IMR-90 (cell line): Measurements from ENCODE around the gene NRG4. TPM values are rescaled to one million over a fixed set of nuclear protein-coding genes. Genes with fewer than 3 reads are reported as not detected.

Experiments
- ATAC-seq: fragments of 200-7000 bp; cut with Tn5 transposase; 2 replicates; pipeline ENCODE4 v1.9.1; 2020; ENCODE audit warnings: low read depth, mild to moderate bottlenecking, moderate library complexity
- BruUV-seq: library from RNA; stranded (reverse); fragments of 400-500 nt; replicated peaks from 2 replicates; lab custom pipeline; 2021; lab: Mats Ljungman, UMichigan
- CTCF ChIA-PET: fragments of 300-600 bp; formaldehyde crosslinking; extraction: SDS; loops from one replicate; lab custom pipeline; 2021; ENCODE audit warnings: antibody characterized with exemption; lab: Yijun Ruan, JAX
- POLR2A ChIA-PET: fragments of 300-600 bp; sonication (Branson Sonifier 250); formaldehyde crosslinking; loops from one replicate; lab custom pipeline; 2022; ENCODE audit warnings: antibody characterized with exemption; ENCODE audit not compliant: unreplicated experiment; lab: Charles Lee
- DNase-seq: peaks from one replicate; pipeline ENCODE4 v3.0.0; 2013
- H2AFZ ChIP-seq: replicated peaks from 2 replicates; pipeline ENCODE3; 2013; ENCODE audit warnings: low read length, mild to moderate bottlenecking; ENCODE audit not compliant: poor library complexity
- H2AK5ac ChIP-seq: 2 replicates; pipeline ENCODE4 v1.6.1; 2013; ENCODE audit warnings: low read depth, low read length, inconsistent platforms
- H2AK9ac ChIP-seq: replicated peaks from 2 replicates; pipeline ENCODE3; 2013; ENCODE audit warnings: mild to moderate bottlenecking, low read depth, low read length, moderate library complexity; ENCODE audit not compliant: poor library complexity
- H2BK120ac ChIP-seq: 2 replicates; pipeline ENCODE4 v1.6.1; 2013; ENCODE audit warnings: low read depth, low read length, inconsistent platforms
- H2BK15ac ChIP-seq: 3 replicates; pipeline ENCODE4 v1.6.1; 2013; ENCODE audit warnings: low read depth, low read length, inconsistent platforms
- H2BK20ac ChIP-seq: 2 replicates; pipeline ENCODE4 v1.6.1; 2013; ENCODE audit warnings: low read depth, mild to moderate bottlenecking, inconsistent platforms, low read length, moderate library complexity
- H2BK5ac ChIP-seq: 2 replicates; pipeline ENCODE4 v1.6.1; 2013; ENCODE audit warnings: mild to moderate bottlenecking, low read depth, low read length, inconsistent platforms; ENCODE audit not compliant: poor library complexity, severe bottlenecking
- H3K14ac ChIP-seq: replicated peaks from 2 replicates; pipeline ENCODE4 v1.6.1; 2013; ENCODE audit warnings: low read depth, low read length, inconsistent platforms
- H3K18ac ChIP-seq: 2 replicates; pipeline ENCODE4 v1.6.1; 2013; ENCODE audit warnings: low read depth, low read length, control low read depth
- H3K23ac ChIP-seq: 2 replicates; pipeline ENCODE4 v1.6.1; 2013; ENCODE audit warnings: low read depth, low read length, inconsistent platforms
- H3K27ac ChIP-seq: 2 replicates; pipeline ENCODE4 v1.5.1; 2013; ENCODE audit warnings: mild to moderate bottlenecking, control low read depth, low read length; ENCODE audit not compliant: insufficient read depth
- H3K27me3 ChIP-seq: 2 replicates; pipeline ENCODE4 v1.6.1; 2013; ENCODE audit warnings: low read length; ENCODE audit not compliant: control insufficient read depth, insufficient read depth
- H3K36me3 ChIP-seq: 2 replicates; pipeline ENCODE4 v1.6.1; 2013; ENCODE audit warnings: low read length, mixed read lengths; ENCODE audit not compliant: control insufficient read depth, insufficient read depth
- H3K4ac ChIP-seq: 2 replicates; pipeline ENCODE4 v1.6.1; 2013; ENCODE audit warnings: low read depth, low read length, inconsistent platforms
- H3K4me1 ChIP-seq: 2 replicates; pipeline ENCODE4 v1.6.1; 2013; ENCODE audit warnings: low read length, mixed read lengths; ENCODE audit not compliant: control insufficient read depth, insufficient read depth
- H3K4me2 ChIP-seq: 2 replicates; pipeline ENCODE4 v1.6.1; 2013; ENCODE audit warnings: low read depth, mild to moderate bottlenecking, control low read depth, low read length, moderate library complexity
- H3K4me3 ChIP-seq: 2 replicates; pipeline ENCODE4 v1.5.1; 2013; ENCODE audit warnings: low read depth, mild to moderate bottlenecking, control low read depth, low read length, moderate library complexity; ENCODE audit not compliant: insufficient read depth
- H3K56ac ChIP-seq: 2 replicates; pipeline ENCODE4 v1.6.1; 2013; ENCODE audit warnings: low read length, inconsistent platforms; ENCODE audit not compliant: insufficient read depth; ENCODE audit errors: extremely low read depth
- H3K79me1 ChIP-seq, 2 experiments: 2 replicates each; pipeline ENCODE4 v1.6.1; 2013; ENCODE audit warnings: low read length in 2 of 2, inconsistent platforms in 1 of 2, low read depth in 1 of 2
- H3K9ac ChIP-seq: 2 replicates; pipeline ENCODE4 v1.6.1; 2013; ENCODE audit warnings: low read depth, low read length, control low read depth
- H3K9me1 ChIP-seq: 2 replicates; pipeline ENCODE4 v1.6.1; 2013; ENCODE audit warnings: low read length, inconsistent platforms; ENCODE audit not compliant: insufficient read depth
- H3K9me3 ChIP-seq: 2 replicates; pipeline ENCODE4 v1.6.1; 2013; ENCODE audit warnings: low read length; ENCODE audit not compliant: control insufficient read depth, insufficient read depth
- H4K20me1 ChIP-seq: 2 replicates; pipeline ENCODE4 v1.6.1; 2013; ENCODE audit warnings: low read length, inconsistent platforms; ENCODE audit not compliant: insufficient read depth
- H4K5ac ChIP-seq: 2 replicates; pipeline ENCODE4 v1.6.1; 2013; ENCODE audit warnings: mild to moderate bottlenecking, low read depth, low read length, control low read depth
- H4K8ac ChIP-seq, 2 experiments: 2 replicates each; pipeline ENCODE4 v1.6.1; 2013; ENCODE audit warnings: low read depth in 2 of 2, low read length in 2 of 2, control low read depth in 1 of 2, inconsistent platforms in 1 of 2
- H4K91ac ChIP-seq: 2 replicates; pipeline ENCODE4 v1.6.1; 2013; ENCODE audit warnings: low read depth, low read length, inconsistent platforms; ENCODE audit not compliant: insufficient read depth
- BHLHE40 ChIP-seq: fragments of 150-350 bp; IDR thresholded peaks from 2 replicates; pipeline ENCODE4 v1.6.1; 2016; ENCODE audit warnings: mild to moderate bottlenecking, low read depth, low read length
- CEBPB ChIP-seq: IDR thresholded peaks from 2 replicates; pipeline ENCODE4 v1.6.1; 2012; ENCODE audit warnings: low read depth, low read length, improper control_type of control experiment
- CTCF ChIP-seq: conservative IDR thresholded peaks from 2 replicates; pipeline ENCODE4 v1.5.1; 2012; ENCODE audit warnings: mild to moderate bottlenecking, low read depth, low read length, improper control_type of control experiment
- MAFK ChIP-seq: IDR thresholded peaks from 2 replicates; pipeline ENCODE4 v1.6.1; 2012; ENCODE audit warnings: low read depth, low read length, improper control_type of control experiment
- MAZ ChIP-seq: IDR thresholded peaks from 2 replicates; pipeline ENCODE4 v1.6.1; 2012; ENCODE audit warnings: low read depth, mild to moderate bottlenecking, low read length, improper control_type of control experiment, moderate library complexity, borderline replicate concordance
- MXI1 ChIP-seq: IDR thresholded peaks from 2 replicates; pipeline ENCODE4 v1.6.1; 2012; ENCODE audit warnings: low read depth, mild to moderate bottlenecking, low read length, moderate library complexity, borderline replicate concordance
- NFE2L2 ChIP-seq: fragments of 150-350 bp; IDR thresholded peaks from 2 replicates; pipeline ENCODE4 v1.6.1; 2016; ENCODE audit warnings: low read depth, mild to moderate bottlenecking, low read length
- POLR2A ChIP-seq: IDR thresholded peaks from 2 replicates; pipeline ENCODE4 v1.6.1; 2012; ENCODE audit warnings: mild to moderate bottlenecking, low read depth, low read length
- RAD21 ChIP-seq: IDR thresholded peaks from 2 replicates; pipeline ENCODE4 v1.6.1; 2012; ENCODE audit warnings: low read length, improper control_type of control experiment
- RCOR1 ChIP-seq: IDR thresholded peaks from 2 replicates; pipeline ENCODE4 v1.6.1; 2012; ENCODE audit warnings: mild to moderate bottlenecking, low read length, improper control_type of control experiment; ENCODE audit not compliant: insufficient replicate concordance
- RFX5 ChIP-seq: IDR thresholded peaks from 2 replicates; pipeline ENCODE4 v1.8.0; 2012; ENCODE audit warnings: low read depth, mild to moderate bottlenecking, low read length, moderate library complexity
- SMC3 ChIP-seq: fragments of 150-350 bp; IDR thresholded peaks from 2 replicates; pipeline ENCODE4 v1.6.1; 2016; ENCODE audit warnings: low read depth, mild to moderate bottlenecking, antibody characterized with exemption, low read length, moderate library complexity
- USF2 ChIP-seq: fragments of 150-350 bp; IDR thresholded peaks from 2 replicates; pipeline ENCODE4 v1.6.1; 2017; ENCODE audit warnings: mild to moderate bottlenecking, antibody characterized with exemption, low read length, low read depth
- WGBS, 2 experiments: methylation state at CpG; one replicate each; pipeline versions ENCODE4 v1.1.5 to v1.1.7; 2013; ENCODE audit warnings: missing lambda C conversion rate in 2 of 2; ENCODE audit not compliant: insufficient read length in 1 of 2; ENCODE audit errors: extremely low coverage in 2 of 2; 5-methylcytosine and 5-hydroxymethylcytosine counted together
- dilution Hi-C: fragments of 300-500 bp; cut with HindIII; formaldehyde crosslinking; loops from one replicate; pipeline ENCODE4 v1.14.3; 2018; ENCODE audit warnings: low sequenced_read_pairs; ENCODE audit not compliant: unreplicated experiment
- in situ Hi-C: fragments of 300-500 bp; cut with MboI; formaldehyde crosslinking; loops from 3 replicates; pipeline ENCODE4 v1.14.3; 2019; ENCODE audit warnings: low sequenced_read_pairs, inconsistent platforms, mixed read lengths
- intact Hi-C: fragments of 100-400 bp; cut with micrococcal nuclease; formaldehyde crosslinking; loops from 2 replicates; pipeline ENCODE4 v1.10.0; 2022
- polyA plus RNA-seq, 3 experiments: library from polyadenylated mRNA; depleted of rRNA; stranded (reverse); fragments of >200 nt; gene quantifications; 2 replicates each; pipeline ENCODE4 v1.2.3, GENCODE V29; 2012; ENCODE audit warnings: low replicate concordance in 1 of 3
- total RNA-seq: library from RNA; depleted of rRNA; stranded (reverse); fragments of >200 nt; gene quantifications from 2 replicates; pipeline ENCODE4 v1.2.3, GENCODE V29; 2012
- TF ChIP-seq, protein P1 (sequence below): fragments of 150-350 bp; IDR thresholded peaks from 2 replicates; pipeline ENCODE4 v1.6.1; 2016; ENCODE audit warnings: low read depth, mild to moderate bottlenecking, low read length, moderate library complexity, borderline replicate concordance

NRG4 gene
- total and polyA plus RNA-seq, 2 of the 4 experiments (the other 2 are of a cell fraction): not detected

DNA sequence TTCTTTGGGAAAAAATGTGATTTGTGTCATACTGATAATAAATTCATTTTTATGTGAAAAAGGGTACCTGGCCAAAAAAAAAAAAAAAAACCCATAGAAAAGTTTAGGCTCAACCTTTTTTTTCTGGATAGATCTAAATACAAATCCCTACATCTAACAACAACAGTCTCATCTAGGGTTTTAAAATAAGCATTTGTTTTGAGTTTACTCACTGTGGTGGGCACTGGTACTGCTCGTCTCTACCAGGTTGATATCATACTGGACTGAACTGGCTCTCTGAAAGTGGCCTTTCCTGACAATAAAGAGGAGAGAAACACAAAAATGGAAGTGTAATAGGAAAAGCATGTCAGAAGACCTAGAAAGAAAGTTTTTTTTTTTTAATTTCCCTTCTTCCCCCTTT lies 56.5 kb downstream of the NRG4 start:
- no peak overlapping the region for H3K9ac ChIP-seq
- intact Hi-C loops (no loop called here), in situ Hi-C loops (no loop called here), dilution Hi-C loops (no loop called here)
- POLR2A ChIA-PET: no interaction called here
- H2BK120ac ChIP-seq: no peak overlapping the region
- CTCF ChIA-PET: interaction anchor here (1.0 kb wide), 1 partner anchor 9 kb away, joined by 5 read pairs; no protein-coding TSS in a partner anchor
- TF ChIP-seq RAD21 (no peak), BHLHE40 (no peak), RCOR1 (no peak), USF2 (no peak), SMC3 (no peak), NFE2L2 (no peak), MAFK (no peak), RFX5 (no peak), CTCF (no peak), POLR2A (no peak), CEBPB (no peak), MXI1 (no peak), MAZ (no peak)
- TF ChIP-seq, protein P1, sequence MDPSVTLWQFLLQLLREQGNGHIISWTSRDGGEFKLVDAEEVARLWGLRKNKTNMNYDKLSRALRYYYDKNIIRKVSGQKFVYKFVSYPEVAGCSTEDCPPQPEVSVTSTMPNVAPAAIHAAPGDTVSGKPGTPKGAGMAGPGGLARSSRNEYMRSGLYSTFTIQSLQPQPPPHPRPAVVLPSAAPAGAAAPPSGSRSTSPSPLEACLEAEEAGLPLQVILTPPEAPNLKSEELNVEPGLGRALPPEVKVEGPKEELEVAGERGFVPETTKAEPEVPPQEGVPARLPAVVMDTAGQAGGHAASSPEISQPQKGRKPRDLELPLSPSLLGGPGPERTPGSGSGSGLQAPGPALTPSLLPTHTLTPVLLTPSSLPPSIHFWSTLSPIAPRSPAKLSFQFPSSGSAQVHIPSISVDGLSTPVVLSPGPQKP: no peak
- H3K27me3 ChIP-seq: no peaks in the 10 kb centered on the region
- ATAC-seq (no peak), DNase-seq (no peak)
- H2AFZ ChIP-seq: no peak overlapping the region
- H3K4ac ChIP-seq: no peak overlapping the region
- no peak overlapping the region for H3K56ac ChIP-seq
- no peak overlapping the region for H2AK5ac ChIP-seq
- H4K8ac ChIP-seq: no peak overlapping the region
- H4K5ac ChIP-seq: no peak overlapping the region
- no peak overlapping the region for H3K4me2 ChIP-seq
- no peak overlapping the region for H3K18ac ChIP-seq
- H3K4me1 ChIP-seq: no peaks in the 10 kb centered on the region
- H3K9me1 ChIP-seq: no peaks in the 10 kb centered on the region
- H4K20me1 ChIP-seq: no peaks in the 10 kb centered on the region
- H3K23ac ChIP-seq: no peak overlapping the region
- H3K36me3 ChIP-seq: no peaks in the 10 kb centered on the region
- H3K4me3 ChIP-seq: no peak overlapping the region
- H2BK5ac ChIP-seq: no peak overlapping the region
- H3K14ac ChIP-seq: no peak overlapping the region
- no CpG with 5 or more reads among the region's 1 CpG for WGBS, 2 experiments
- BruUV-seq: no TSS peak
- H2BK15ac ChIP-seq: no peak overlapping the region
- no peak overlapping the region for H2BK20ac ChIP-seq
- H3K9me3 ChIP-seq: no peaks in the 10 kb centered on the region
- H2AK9ac ChIP-seq: no peak overlapping the region
- H4K91ac ChIP-seq: no peak overlapping the region
- H3K79me1 ChIP-seq: no peaks in the 10 kb centered on the region
- no peak overlapping the region for H3K27ac ChIP-seq
